H4 (cell line): Measurements from ENCODE around the gene BCL3. TPM values are rescaled to one million over a fixed set of nuclear protein-coding genes. Genes with fewer than 3 reads are reported as not detected.

Source experiments
- DNase-seq: peaks from one replicate; pipeline ENCODE4 v3.0.0-alpha.2; 2015; ENCODE audit warnings: low spot score
- total RNA-seq: library from RNA; depleted of rRNA; stranded (reverse); fragments of >200 nt; shearing (Covaris generic); gene quantifications from 2 replicates; pipeline ENCODE4 v1.2.3, GENCODE V29; 2014

Gene BCL3
- total RNA-seq, 1 experiment from 2014 or later: 7.8 TPM

- DNase-seq: peak; percentile 98
Measured at GRCh38 chr19:44741841-44742329, 6.6 kb upstream of the BCL3 start.

- DNase-seq: no peak
Measured at GRCh38 chr19:44742330-44743061, 6.0 kb upstream of the BCL3 start.

- DNase-seq: no peak
Measured at GRCh38 chr19:44744871-44745332, 3.6 kb upstream of the BCL3 start.

- peak; percentile 80 for DNase-seq
Measured at GRCh38 chr19:44745341-44745831, 3.1 kb upstream of the BCL3 start.

- DNase-seq: no peak
Measured at GRCh38 chr19:44745887-44746600, 2.5 kb upstream of the BCL3 start.

GRCh38 chr19:44746616-44746945 is 1.9 kb upstream of the BCL3 start:
- no peak for DNase-seq

GRCh38 chr19:44746946-44747738 is 1.4 kb upstream of the BCL3 start:
- peak; percentile 84 for DNase-seq

GRCh38 chr19:44747739-44748425 is 626 bp upstream of the BCL3 start:
- DNase-seq: peak; percentile 60

- no peak for DNase-seq
Measured at GRCh38 chr19:44749292-44749691, 784 bp downstream of the BCL3 start.

- no peak for DNase-seq
Measured at GRCh38 chr19:44749994-44750393, 1.5 kb downstream of the BCL3 start.

- no peak for DNase-seq
Measured at GRCh38 chr19:44752123-44752815, 3.8 kb downstream of the BCL3 start.

- DNase-seq: peak; percentile 95
Measured at GRCh38 chr19:44752816-44753625, 4.5 kb downstream of the BCL3 start.

- DNase-seq: no peak
Measured at GRCh38 chr19:44753626-44753931, 5.1 kb downstream of the BCL3 start.

GRCh38 chr19:44753932-44754749 is 5.6 kb downstream of the BCL3 start:
- DNase-seq: peak; percentile 81

GRCh38 chr19:44754750-44755080 is 6.2 kb downstream of the BCL3 start:
- DNase-seq: no peak

GRCh38 chr19:44755219-44755618 is 6.7 kb downstream of the BCL3 start:
- no peak for DNase-seq

GRCh38 chr19:44756089-44756562 is 7.6 kb downstream of the BCL3 start:
- DNase-seq: no peak

GRCh38 chr19:44757057-44757734 is 8.7 kb downstream of the BCL3 start:
- no peak for DNase-seq
